ENCODE measurements around the gene REPS1. TPM values are rescaled to one million over a fixed set of nuclear protein-coding genes. Genes with fewer than 3 reads are reported as not detected.

The REPS1 gene
- total RNA-seq, 2 donors from 2014 or later = 29.7 to 35.2 TPM

- DNase-seq (ENCODE audit: low spot score) = no peak
- Histone ChIP-seq H3K4me1 (no peaks in the 10 kb centered on the region), H3K27me3 (no peaks in the 10 kb centered on the region), H3K9me3 (no peaks in the 10 kb centered on the region), H3K27ac (no peak overlapping the region), H3K4me3 (no peak overlapping the region), H3K36me3 (no peaks in the 10 kb centered on the region)
- no peak for TF ChIP-seq CTCF (IDR thresholded peaks at IDR 0.05)
Observed at GRCh38 chr6:138857775-138858174, 130.3 kb downstream of the REPS1 start.

GRCh38 chr6:138856654-138857053 is 131.4 kb downstream of the REPS1 start:
- no peak for DNase-seq (ENCODE audit: low spot score)
- Histone ChIP-seq H3K36me3 (no peaks in the 10 kb centered on the region), H3K4me1 (no peaks in the 10 kb centered on the region), H3K27me3 (no peaks in the 10 kb centered on the region), H3K9me3 (no peaks in the 10 kb centered on the region), H3K4me3 (no peak overlapping the region), H3K27ac (no peak overlapping the region)
- no peak for TF ChIP-seq CTCF (IDR thresholded peaks at IDR 0.05)

Other genes with a start within 250 kb of the REPS1 start
- 10 to 100 TPM in 1 of 2 donors, 1 to 10 TPM in 1; 8.7 to 11.0 TPM for gene CCDC28A, start 214.5 kb downstream of the REPS1 start, total RNA-seq
- 1 to 10 TPM; 1.1 to 3.5 TPM for gene ECT2L, start 192.2 kb downstream of the REPS1 start, total RNA-seq
- 10 to 100 TPM in 1 of 2 donors, 1 to 10 TPM in 1; 8.0 to 10.2 TPM for gene ABRACL, start 40.5 kb upstream of the REPS1 start, total RNA-seq
- gene HECA, start 146.8 kb upstream of the REPS1 start, total RNA-seq = 10 to 100 TPM; 43.4 to 51.1 TPM